ENCODE results near the gene LDB2. TPM values are rescaled to one million over a fixed set of nuclear protein-coding genes. Genes with fewer than 3 reads are reported as not detected.
A peak's percentile ranks its signal among the peaks of the same experiment; 100 is the strongest.

Gene LDB2
- total and polyA plus RNA-seq, 2 donors (not counting 1 experiment from before 2014, with no cell fraction given), result 41.6 to 78.3 TPM

DNA sequence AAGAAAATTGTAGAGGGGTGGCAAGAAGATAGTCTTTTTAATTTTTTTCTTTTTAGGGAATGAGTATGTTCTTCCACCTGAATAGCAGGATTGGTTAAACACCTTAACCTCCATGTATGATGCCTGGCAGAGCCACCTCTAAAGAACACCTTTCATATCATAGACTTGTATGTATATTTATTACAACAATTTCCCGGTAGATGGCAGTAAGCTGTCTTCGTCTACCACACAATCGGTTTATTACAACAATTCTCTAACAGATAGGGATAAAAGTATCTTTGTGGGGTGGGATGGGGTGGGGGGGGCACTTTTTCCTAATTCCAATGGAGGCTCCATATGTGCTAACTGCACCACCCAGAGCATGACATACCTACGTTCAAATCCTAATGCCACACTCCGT is 255.5 kb downstream of the LDB2 start:
- DNase-seq (ENCODE audit: low read depth in 2 of 2), result peak in 1 of 2 donors; percentile 30

GRCh38 chr4:16641971-16642370 is 256.5 kb downstream of the LDB2 start:
- no peak overlapping the region for H3K4me2 ChIP-seq (ENCODE audit: extremely low read depth, insufficient read depth, low read length)
- H3K27ac ChIP-seq (ENCODE audit: insufficient read depth, low read length), result no peak overlapping the region
- TF ChIP-seq EZH2 (IDR thresholded peaks at IDR 0.05; ENCODE audit: low read length, missing control alignments), result no peak
- TF ChIP-seq, protein P1, sequence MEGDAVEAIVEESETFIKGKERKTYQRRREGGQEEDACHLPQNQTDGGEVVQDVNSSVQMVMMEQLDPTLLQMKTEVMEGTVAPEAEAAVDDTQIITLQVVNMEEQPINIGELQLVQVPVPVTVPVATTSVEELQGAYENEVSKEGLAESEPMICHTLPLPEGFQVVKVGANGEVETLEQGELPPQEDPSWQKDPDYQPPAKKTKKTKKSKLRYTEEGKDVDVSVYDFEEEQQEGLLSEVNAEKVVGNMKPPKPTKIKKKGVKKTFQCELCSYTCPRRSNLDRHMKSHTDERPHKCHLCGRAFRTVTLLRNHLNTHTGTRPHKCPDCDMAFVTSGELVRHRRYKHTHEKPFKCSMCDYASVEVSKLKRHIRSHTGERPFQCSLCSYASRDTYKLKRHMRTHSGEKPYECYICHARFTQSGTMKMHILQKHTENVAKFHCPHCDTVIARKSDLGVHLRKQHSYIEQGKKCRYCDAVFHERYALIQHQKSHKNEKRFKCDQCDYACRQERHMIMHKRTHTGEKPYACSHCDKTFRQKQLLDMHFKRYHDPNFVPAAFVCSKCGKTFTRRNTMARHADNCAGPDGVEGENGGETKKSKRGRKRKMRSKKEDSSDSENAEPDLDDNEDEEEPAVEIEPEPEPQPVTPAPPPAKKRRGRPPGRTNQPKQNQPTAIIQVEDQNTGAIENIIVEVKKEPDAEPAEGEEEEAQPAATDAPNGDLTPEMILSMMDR (conservative IDR thresholded peaks at IDR 0.05 in 1 of 2, IDR thresholded peaks at IDR 0.05 in 1 of 2; ENCODE audit: low read depth in 1 of 2, low read length in 2 of 2), result no peak
- H3K36me3 ChIP-seq (ENCODE audit: control insufficient read depth, insufficient read depth, low read length), result no peaks in the 10 kb centered on the region
- H3K27me3 ChIP-seq (ENCODE audit: control insufficient read depth, insufficient read depth, low read length), result no peaks in the 10 kb centered on the region
- no peaks in the 10 kb centered on the region for H3K4me1 ChIP-seq (ENCODE audit: control insufficient read depth, extremely low read depth, insufficient read depth, low read length)
- H4K20me1 ChIP-seq (ENCODE audit: control insufficient read depth, extremely low read depth, insufficient read depth, low read length), result no peaks in the 10 kb centered on the region
- no peak overlapping the region for H3K9ac ChIP-seq (ENCODE audit: insufficient read depth, low read length)
- no peaks in the 10 kb centered on the region for H3K79me2 ChIP-seq (ENCODE audit: control insufficient read depth, insufficient read depth, low read length)
- H2AFZ ChIP-seq (ENCODE audit: low read length), result no peak overlapping the region
- H3K9me3 ChIP-seq (ENCODE audit: control insufficient read depth, insufficient read depth, low read depth, low read length), result no peaks in the 10 kb centered on the region
- no peak overlapping the region for H3K4me3 ChIP-seq (replicated peaks in 1 of 4; ENCODE audit: control extremely low read depth in 1 of 4, insufficient read depth in 1 of 4, low read depth in 3 of 4, low read length in 4 of 4)
- DNase-seq (ENCODE audit: low read depth in 2 of 2), result peak; percentile 42 to 76

More for the DNA sequence above, 255.5 kb downstream of the LDB2 start:
- Histone ChIP-seq H3K27ac (ENCODE audit: insufficient read depth, low read length) (no peak overlapping the region), H3K36me3 (ENCODE audit: control insufficient read depth, insufficient read depth, low read length) (no peaks in the 10 kb centered on the region), H3K27me3 (ENCODE audit: control insufficient read depth, insufficient read depth, low read length) (no peaks in the 10 kb centered on the region), H3K4me1 (ENCODE audit: control insufficient read depth, extremely low read depth, insufficient read depth, low read length) (no peaks in the 10 kb centered on the region), H3K4me3 (replicated peaks in 1 of 4; ENCODE audit: control extremely low read depth in 1 of 4, insufficient read depth in 1 of 4, low read depth in 3 of 4, low read length in 4 of 4) (no peak overlapping the region), H4K20me1 (ENCODE audit: control insufficient read depth, extremely low read depth, insufficient read depth, low read length) (no peaks in the 10 kb centered on the region), H3K4me2 (ENCODE audit: extremely low read depth, insufficient read depth, low read length) (no peak overlapping the region), H2AFZ (ENCODE audit: low read length) (no peak overlapping the region), H3K9me3 (ENCODE audit: control insufficient read depth, insufficient read depth, low read depth, low read length) (no peaks in the 10 kb centered on the region), H3K9ac (ENCODE audit: insufficient read depth, low read length) (no peak overlapping the region), H3K79me2 (ENCODE audit: control insufficient read depth, insufficient read depth, low read length) (no peaks in the 10 kb centered on the region)
- no peak for TF ChIP-seq EZH2 (IDR thresholded peaks at IDR 0.05; ENCODE audit: low read length, missing control alignments)
- TF ChIP-seq, protein P1 (conservative IDR thresholded peaks at IDR 0.05 in 1 of 2, IDR thresholded peaks at IDR 0.05 in 1 of 2; ENCODE audit: low read depth in 1 of 2, low read length in 2 of 2), result peak; percentile 12 to 25

GRCh38 chr4:16636912-16637630 is 261.4 kb downstream of the LDB2 start:
- H3K27me3 ChIP-seq (ENCODE audit: control insufficient read depth, insufficient read depth, low read length), result no peaks in the 10 kb centered on the region
- no peaks in the 10 kb centered on the region for H3K9me3 ChIP-seq (ENCODE audit: control insufficient read depth, insufficient read depth, low read depth, low read length)
- no peak overlapping the region for H3K4me3 ChIP-seq (replicated peaks in 1 of 4; ENCODE audit: control extremely low read depth in 1 of 4, insufficient read depth in 1 of 4, low read depth in 3 of 4, low read length in 4 of 4)
- TF ChIP-seq, protein P1 (conservative IDR thresholded peaks at IDR 0.05 in 1 of 2, IDR thresholded peaks at IDR 0.05 in 1 of 2; ENCODE audit: low read depth in 1 of 2, low read length in 2 of 2), result no peak
- TF ChIP-seq EZH2 (IDR thresholded peaks at IDR 0.05; ENCODE audit: low read length, missing control alignments), result no peak
- H3K4me1 ChIP-seq (ENCODE audit: control insufficient read depth, extremely low read depth, insufficient read depth, low read length), result no peaks in the 10 kb centered on the region
- no peak overlapping the region for H3K4me2 ChIP-seq (ENCODE audit: extremely low read depth, insufficient read depth, low read length)
- no peak overlapping the region for H2AFZ ChIP-seq (ENCODE audit: low read length)
- no peaks in the 10 kb centered on the region for H3K79me2 ChIP-seq (ENCODE audit: control insufficient read depth, insufficient read depth, low read length)
- H3K9ac ChIP-seq (ENCODE audit: insufficient read depth, low read length), result no peak overlapping the region
- peak in 1 of 2 donors; percentile 65 for DNase-seq (ENCODE audit: low read depth in 2 of 2)
- H4K20me1 ChIP-seq (ENCODE audit: control insufficient read depth, extremely low read depth, insufficient read depth, low read length), result no peaks in the 10 kb centered on the region
- no peak overlapping the region for H3K27ac ChIP-seq (ENCODE audit: insufficient read depth, low read length)
- no peaks in the 10 kb centered on the region for H3K36me3 ChIP-seq (ENCODE audit: control insufficient read depth, insufficient read depth, low read length)
